Activated T-helper 1 cell treated with anti-CD3 and anti-CD28 coated beads, Interleukin-12 subunit alpha, Interleukin-12 subunit beta, Interleukin-2, Interleukin-4 antibody, amounts not matched to agents 30 ng/mL and 10 ng/mL and 1 ng/mL, durations not matched to agents 14 hours and 24 hours and 36 hours (primary cell): Measurements from ENCODE around the gene MRAP. TPM values are rescaled to one million over a fixed set of nuclear protein-coding genes. Genes with fewer than 3 reads are reported as not detected.
A peak's percentile ranks its signal among the peaks of the same experiment; 100 is the strongest.
"Not testable (repeated sequence)": the region's sequence is repeated elsewhere in the genome, so short reads cannot be mapped to it uniquely, and the experiment has no call there.

ENCODE experiments used
- DNase-seq: peaks from one replicate; pipeline ENCODE4 v3.0.0; 2021; ENCODE audit warnings: low spot score
- H3K27ac Mint-ChIP-seq: one replicate; pipeline ENCODE4 v1.8.0; 2021; ENCODE audit warnings: mild to moderate bottlenecking, mixed read lengths
- H3K27me3 Mint-ChIP-seq: one replicate; pipeline ENCODE4 v1.8.0; 2022; ENCODE audit warnings: mild to moderate bottlenecking, moderate library complexity, mixed read lengths; ENCODE audit not compliant: insufficient read depth
- H3K36me3 Mint-ChIP-seq: one replicate; pipeline ENCODE4 v1.8.0; 2021; ENCODE audit warnings: low read depth, mixed read lengths
- H3K4me1 Mint-ChIP-seq: one replicate; pipeline ENCODE4 v1.8.0; 2021; ENCODE audit warnings: low read depth, mixed read lengths
- H3K4me3 Mint-ChIP-seq: one replicate; pipeline ENCODE4 v1.8.0; 2021; ENCODE audit warnings: mild to moderate bottlenecking, moderate library complexity, mixed read lengths
- H3K9me3 Mint-ChIP-seq: one replicate; pipeline ENCODE4 v1.8.0; 2021; ENCODE audit warnings: mixed read lengths
- intact Hi-C: fragments of 100-400 bp; cut with micrococcal nuclease; formaldehyde crosslinking; loops from one replicate; pipeline ENCODE4 v1.15.1; 2024
- total RNA-seq: library from RNA; stranded (reverse); gene quantifications from 2 replicates; pipeline ENCODE4 v1.2.3, GENCODE V29; 2022

Gene MRAP
- not detected in 2 replicates for total RNA-seq

DNA sequence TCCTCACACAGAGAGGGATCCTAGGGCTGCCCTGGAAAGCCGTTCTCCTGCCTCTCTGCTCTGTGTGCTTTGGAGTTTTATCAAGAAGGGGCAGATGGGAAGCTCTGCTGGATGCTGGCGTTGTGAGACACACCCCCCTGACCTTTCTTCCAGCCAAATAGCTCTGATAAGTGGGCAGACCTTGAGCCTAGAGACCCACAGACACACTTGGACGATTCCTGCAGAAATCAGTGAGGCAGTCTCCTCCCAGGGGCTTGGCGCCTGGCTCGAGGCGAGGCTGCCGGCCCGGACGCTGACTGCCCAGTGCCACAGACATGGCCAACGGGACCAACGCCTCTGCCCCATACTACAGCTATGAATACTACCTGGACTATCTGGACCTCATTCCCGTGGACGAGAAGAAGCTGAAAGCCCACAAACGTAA lies at the start of gene MRAP:
Gene MRAP (plus strand): TSS at position 198 of the 424 bp plus-strand sequence. CDS start 117 bp downstream, at position 315.
- no peak within 1 kb of the TSS for H3K27ac Mint-ChIP-seq
- H3K4me3 Mint-ChIP-seq, result no peak within 1 kb of the TSS
- H3K9me3 Mint-ChIP-seq, result no peaks in the 10 kb centered on the region
- intact Hi-C loops, result no loop called here
- H3K36me3 Mint-ChIP-seq, result no peaks in the 10 kb centered on the region
- no peaks in the 10 kb centered on the region for H3K27me3 Mint-ChIP-seq
- H3K4me1 Mint-ChIP-seq, result no peaks in the 10 kb centered on the region
- DNase-seq, result no peak

DNA sequence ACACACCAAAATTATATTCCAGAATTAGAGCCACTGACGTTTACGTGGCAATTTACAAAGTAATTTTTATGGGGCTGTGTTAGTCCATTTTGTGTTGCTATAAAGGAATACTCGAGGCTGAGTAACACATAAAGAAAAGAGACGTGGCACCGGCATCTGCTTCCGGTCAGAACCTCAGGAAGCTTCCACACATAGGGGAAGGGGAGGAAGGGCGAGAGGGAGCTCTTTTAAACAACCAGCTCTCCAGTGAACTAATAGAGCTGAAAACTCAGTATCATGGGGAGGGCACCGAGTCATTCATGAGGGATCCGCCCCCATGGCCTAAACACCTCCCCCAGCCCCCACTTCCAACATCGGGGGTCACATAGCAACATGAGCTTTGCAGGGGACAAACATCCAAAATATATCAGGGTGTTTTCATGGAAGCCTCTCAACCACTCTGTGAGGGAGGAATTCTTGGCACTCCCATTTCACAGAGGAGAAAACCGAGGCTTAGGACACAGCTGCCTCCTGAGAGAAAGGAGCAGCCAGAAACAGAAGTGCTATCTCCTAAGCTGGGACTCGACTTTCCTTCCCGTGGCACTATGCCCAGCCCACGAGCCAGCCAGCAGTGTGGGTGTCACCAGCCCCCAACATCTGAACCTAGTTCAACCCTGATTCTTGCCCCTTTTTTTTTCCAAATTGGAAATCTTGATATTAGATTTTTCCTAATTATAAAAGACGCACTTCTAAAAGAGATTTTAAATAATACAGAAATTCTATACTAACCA lies 49.0 kb upstream of the MRAP start:
- peaks cover 5% of the 10 kb centered on the region for H3K27me3 Mint-ChIP-seq
- H3K9me3 Mint-ChIP-seq, result peaks cover 16% of the 10 kb centered on the region
- intact Hi-C loops, result no loop called here
- no peak for DNase-seq
- no peaks in the 10 kb centered on the region for H3K36me3 Mint-ChIP-seq
- no peak overlapping the region for H3K4me3 Mint-ChIP-seq
- H3K27ac Mint-ChIP-seq, result no peak overlapping the region
- H3K4me1 Mint-ChIP-seq, result no peaks in the 10 kb centered on the region

DNA sequence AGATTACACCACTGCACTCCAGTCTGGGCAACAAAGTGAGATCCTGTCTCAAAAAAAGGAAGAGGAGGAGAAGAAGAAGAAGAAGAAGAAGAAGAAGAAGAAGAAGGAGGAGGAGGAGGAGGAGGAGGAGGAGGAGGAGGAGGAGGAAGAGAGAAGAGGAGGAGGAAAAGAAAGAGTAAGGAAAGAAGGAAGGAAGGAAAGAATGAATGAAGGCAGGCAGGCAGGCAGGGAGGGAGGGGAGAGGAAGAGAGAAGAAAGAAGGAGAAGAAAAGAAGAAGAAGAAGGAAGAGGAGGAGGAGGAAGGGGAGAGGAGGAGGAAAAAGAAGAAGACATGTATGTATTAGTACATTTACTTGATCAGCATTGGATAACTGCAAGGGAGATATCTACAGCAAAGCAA lies 46.5 kb upstream of the MRAP start:
- no peaks in the 10 kb centered on the region for H3K4me1 Mint-ChIP-seq
- peaks cover 6% of the 10 kb centered on the region for H3K27me3 Mint-ChIP-seq
- DNase-seq, result no peak
- peaks cover 16% of the 10 kb centered on the region for H3K9me3 Mint-ChIP-seq
- H3K27ac Mint-ChIP-seq, result no peak overlapping the region
- H3K36me3 Mint-ChIP-seq, result no peaks in the 10 kb centered on the region
- no peak overlapping the region for H3K4me3 Mint-ChIP-seq
- intact Hi-C loops, result no loop called here

- H3K4me3 Mint-ChIP-seq, result no peak overlapping the region
- no peak overlapping the region for H3K27ac Mint-ChIP-seq
- intact Hi-C loops, result no loop called here
- H3K4me1 Mint-ChIP-seq, result no peaks in the 10 kb centered on the region
- H3K27me3 Mint-ChIP-seq, result peaks cover 7% of the 10 kb centered on the region
- no peak for DNase-seq
- H3K36me3 Mint-ChIP-seq, result no peaks in the 10 kb centered on the region
- peaks cover 16% of the 10 kb centered on the region for H3K9me3 Mint-ChIP-seq
Measured at GRCh38 chr21:32253215-32253641, 45.4 kb upstream of the MRAP start.

GRCh38 chr21:32256251-32256650 lies 42.4 kb upstream of the MRAP start:
- Mint-ChIP-seq H3K27me3 (peaks cover 7% of the 10 kb centered on the region), H3K27ac (no peak overlapping the region), H3K36me3 (no peaks in the 10 kb centered on the region), H3K4me1 (no peaks in the 10 kb centered on the region), H3K9me3 (peaks cover 4% of the 10 kb centered on the region), H3K4me3 (no peak overlapping the region)
- DNase-seq, result no peak
- intact Hi-C loops, result loop anchor here (5.0 kb wide), 1 partner anchor 159 kb away; no protein-coding TSS in a partner anchor

DNA sequence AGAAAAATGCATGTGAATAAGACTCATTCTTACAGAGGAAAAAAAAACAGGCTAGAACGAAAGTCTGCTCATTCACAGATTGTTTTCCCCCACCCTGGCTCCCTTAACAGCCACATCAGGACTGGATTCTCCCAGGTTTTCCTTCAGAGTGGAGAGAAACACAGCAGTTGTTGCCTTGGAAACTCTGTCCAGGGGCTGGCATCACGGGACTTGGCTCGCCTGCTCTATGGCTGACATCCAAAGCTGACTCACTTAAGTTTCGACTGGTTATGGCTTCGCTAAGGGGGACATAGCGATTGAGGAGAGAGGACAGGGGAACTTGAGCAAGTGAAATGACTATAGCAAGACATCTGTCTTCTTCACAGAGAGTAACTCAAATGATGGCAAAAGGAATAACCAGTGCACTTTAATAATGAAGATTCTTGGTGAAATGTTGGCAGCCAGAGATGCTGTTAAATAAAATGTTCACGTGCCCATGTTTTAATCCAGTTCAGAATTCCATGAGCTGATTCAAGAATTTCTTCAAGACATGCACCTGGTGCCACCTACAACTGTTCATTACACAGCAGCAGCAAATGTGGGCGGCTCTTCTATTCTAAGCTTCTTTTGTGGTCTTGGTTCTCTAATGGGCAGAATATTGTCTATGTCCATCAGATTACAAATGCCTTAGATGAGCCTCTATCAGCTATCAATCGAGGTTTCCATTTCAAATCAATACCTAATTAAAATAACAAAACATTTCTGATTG lies 41.6 kb upstream of the MRAP start:
- Mint-ChIP-seq H3K27ac (no peak overlapping the region), H3K27me3 (peaks cover 7% of the 10 kb centered on the region), H3K4me3 (no peak overlapping the region), H3K4me1 (no peaks in the 10 kb centered on the region), H3K9me3 (no peaks in the 10 kb centered on the region), H3K36me3 (no peaks in the 10 kb centered on the region)
- DNase-seq, result no peak
- intact Hi-C loops, result loop anchor here (5.0 kb wide), 1 partner anchor 160 kb away; no protein-coding TSS in a partner anchor

- H3K4me3 Mint-ChIP-seq, result no peak overlapping the region
Measured at GRCh38 chr21:32257962-32258785, 40.5 kb upstream of the MRAP start.

GRCh38 chr21:32258786-32259048 lies 39.9 kb upstream of the MRAP start:
- not testable (repeated sequence) for H3K27me3 Mint-ChIP-seq, H3K36me3 Mint-ChIP-seq, H3K4me3 Mint-ChIP-seq, H3K9me3 Mint-ChIP-seq, H3K27ac Mint-ChIP-seq, H3K4me1 Mint-ChIP-seq, DNase-seq
- intact Hi-C loops, result loop anchor here (1.0 to 5.0 kb wide), 3 partner anchors 161 to 472 kb away; no protein-coding TSS in a partner anchor

More at GRCh38 chr21:32257962-32258785, 40.5 kb upstream of the MRAP start:
- H3K4me1 Mint-ChIP-seq, result no peaks in the 10 kb centered on the region
- no peaks in the 10 kb centered on the region for H3K9me3 Mint-ChIP-seq
- peak; percentile 15 for DNase-seq
- no peaks in the 10 kb centered on the region for H3K36me3 Mint-ChIP-seq
- intact Hi-C loops, result loop anchor here (1.0 to 5.0 kb wide), 3 partner anchors 161 to 472 kb away; no protein-coding TSS in a partner anchor
- no peak overlapping the region for H3K27ac Mint-ChIP-seq
- peaks cover 7% of the 10 kb centered on the region for H3K27me3 Mint-ChIP-seq

DNA sequence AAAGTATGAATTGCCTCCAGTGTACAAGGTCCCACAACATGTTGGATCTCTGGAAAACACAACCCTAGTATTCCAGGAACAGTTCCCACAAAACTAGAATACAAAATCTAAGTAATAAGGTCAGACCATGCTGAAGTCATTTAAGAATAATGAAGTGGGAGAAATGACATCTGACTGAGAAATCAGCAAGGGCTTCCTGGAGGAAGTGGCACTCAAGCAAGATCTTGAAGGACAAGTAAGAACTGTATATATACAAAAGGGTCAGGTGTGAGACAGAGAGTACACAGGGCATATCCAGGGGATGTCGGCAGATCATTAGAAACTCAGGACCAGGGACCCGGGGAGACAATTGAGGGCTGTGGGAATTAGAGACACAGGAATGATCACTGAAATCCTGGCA lies 38.5 kb upstream of the MRAP start:
- Mint-ChIP-seq H3K4me1 (no peaks in the 10 kb centered on the region), H3K4me3 (no peak overlapping the region), H3K9me3 (no peaks in the 10 kb centered on the region), H3K27me3 (peaks cover 7% of the 10 kb centered on the region), H3K36me3 (no peaks in the 10 kb centered on the region), H3K27ac (no peak overlapping the region)
- no peak for DNase-seq
- intact Hi-C loops, result no loop called here

DNA sequence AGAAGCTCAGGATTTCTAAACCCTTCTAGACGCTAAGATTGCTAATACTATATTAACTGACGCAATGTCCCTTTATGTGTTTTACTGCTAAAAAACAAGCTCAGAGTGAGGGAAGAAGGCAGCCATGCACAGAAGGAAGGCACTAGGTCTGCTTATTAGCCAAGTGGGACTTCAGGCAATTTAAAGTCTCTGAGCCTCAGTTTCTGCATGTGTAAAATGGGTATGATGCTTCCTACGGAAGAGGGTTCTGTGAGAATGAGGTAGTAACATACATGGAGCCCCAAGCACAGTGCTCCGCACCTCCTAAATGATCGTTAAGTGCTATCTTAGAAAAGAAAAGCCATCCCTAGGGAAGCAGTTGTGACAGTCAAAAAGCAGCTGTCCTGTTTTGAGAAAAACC lies 36.7 kb upstream of the MRAP start:
- Mint-ChIP-seq H3K27ac (no peak overlapping the region), H3K27me3 (peaks cover 3% of the 10 kb centered on the region), H3K4me1 (no peaks in the 10 kb centered on the region), H3K9me3 (no peaks in the 10 kb centered on the region), H3K36me3 (peaks cover 2% of the 10 kb centered on the region), H3K4me3 (no peak overlapping the region)
- intact Hi-C loops, result no loop called here
- no peak for DNase-seq

GRCh38 chr21:32265321-32265720 lies 33.3 kb upstream of the MRAP start:
- not testable (repeated sequence) for H3K4me1 Mint-ChIP-seq, H3K9me3 Mint-ChIP-seq

GRCh38 chr21:32270748-32271147 lies 27.9 kb upstream of the MRAP start:
- Mint-ChIP-seq H3K4me3 (no peak overlapping the region), H3K27ac (no peak overlapping the region), H3K9me3 (no peaks in the 10 kb centered on the region), H3K36me3 (peaks cover 12% of the 10 kb centered on the region), H3K27me3 (no peaks in the 10 kb centered on the region), H3K4me1 (no peaks in the 10 kb centered on the region)
- intact Hi-C loops, result loop anchor here (10.0 kb wide), 1 partner anchor 716 kb away; no protein-coding TSS in a partner anchor
- no peak for DNase-seq

More at GRCh38 chr21:32265321-32265720, 33.3 kb upstream of the MRAP start:
- H3K36me3 Mint-ChIP-seq, intact Hi-C loops, H3K27me3 Mint-ChIP-seq, H3K27ac Mint-ChIP-seq, DNase-seq, H3K4me3 Mint-ChIP-seq: not testable (repeated sequence)
